Mesendoderm (in vitro differentiated cells): ENCODE results near the gene LYPD6. TPM values are rescaled to one million over a fixed set of nuclear protein-coding genes. Genes with fewer than 3 reads are reported as not detected.

Experiments used
- DNase-seq: peaks from one replicate; pipeline ENCODE4 v3.0.0; 2013
- H2AK5ac ChIP-seq: 2 replicates; pipeline ENCODE4 v1.6.1; 2013; ENCODE audit warnings: low read length, inconsistent platforms
- H2BK120ac ChIP-seq: 2 replicates; pipeline ENCODE4 v1.6.1; 2013; ENCODE audit warnings: low read depth, mild to moderate bottlenecking, low read length, moderate library complexity, mixed read lengths
- H2BK15ac ChIP-seq: replicated peaks from 2 replicates; pipeline ENCODE4 v1.6.1; 2013; ENCODE audit warnings: low read depth, mild to moderate bottlenecking, moderate library complexity
- H2BK5ac ChIP-seq: 2 replicates; pipeline ENCODE4 v1.6.1; 2013; ENCODE audit warnings: low read length, inconsistent platforms
- H3K18ac ChIP-seq: 2 replicates; pipeline ENCODE4 v1.6.1; 2013; ENCODE audit warnings: mild to moderate bottlenecking, low read length, mixed read lengths
- H3K23ac ChIP-seq: one replicate; pipeline ENCODE4 v1.6.1; 2013; ENCODE audit warnings: low read length
- H3K27ac ChIP-seq: 2 replicates; pipeline ENCODE4 v1.5.1; 2013; ENCODE audit warnings: low read depth, mild to moderate bottlenecking, inconsistent platforms, low read length, moderate library complexity
- H3K27me3 ChIP-seq: 2 replicates; pipeline ENCODE4 v1.6.1; 2013; ENCODE audit warnings: low read length, control low read depth, mild to moderate bottlenecking, inconsistent platforms; ENCODE audit not compliant: insufficient read depth, poor library complexity
- H3K36me3 ChIP-seq: 2 replicates; pipeline ENCODE4 v1.6.1; 2013; ENCODE audit warnings: low read length, inconsistent platforms; ENCODE audit not compliant: control insufficient read depth, insufficient read depth
- H3K4ac ChIP-seq: one replicate; pipeline ENCODE4 v1.6.1; 2013; ENCODE audit warnings: low read depth, mild to moderate bottlenecking, low read length, moderate library complexity
- H3K4me1 ChIP-seq: 2 replicates; pipeline ENCODE4 v1.6.1; 2013; ENCODE audit warnings: low read depth, low read length, inconsistent platforms; ENCODE audit not compliant: control insufficient read depth
- H3K4me2 ChIP-seq: 2 replicates; pipeline ENCODE4 v1.6.1; 2013; ENCODE audit warnings: low read length
- H3K4me3 ChIP-seq: 2 replicates; pipeline ENCODE4 v1.5.1; 2013; ENCODE audit warnings: mild to moderate bottlenecking, low read length
- H3K56ac ChIP-seq: one replicate; pipeline ENCODE4 v1.6.1; 2013; ENCODE audit warnings: low read length
- H3K79me1 ChIP-seq: 2 replicates; pipeline ENCODE4 v1.6.1; 2013; ENCODE audit warnings: low read length, inconsistent platforms
- H3K79me2 ChIP-seq: 2 replicates; pipeline ENCODE4 v1.6.1; 2013; ENCODE audit warnings: mild to moderate bottlenecking, low read length; ENCODE audit not compliant: control insufficient read depth, insufficient read depth
- H3K9ac ChIP-seq: 2 replicates; pipeline ENCODE4 v1.6.1; 2013; ENCODE audit warnings: low read length, inconsistent platforms
- H4K5ac ChIP-seq: one replicate; pipeline ENCODE4 v1.6.1; 2013; ENCODE audit warnings: low read length
- H4K8ac ChIP-seq: one replicate; pipeline ENCODE4 v1.6.1; 2013; ENCODE audit warnings: low read depth, mild to moderate bottlenecking, control low read depth, low read length, moderate library complexity
- whole genome bisulfite sequencing: extraction: QIAGEN DNeasy Blood & Tissue Kit; methylation state at CpG from one replicate; pipeline ENCODE4 v1.1.7; 2013; ENCODE audit warnings: low lambda C conversion rate, missing lambda C conversion rate; ENCODE audit not compliant: insufficient coverage; ENCODE audit errors: extremely low coverage; 5-methylcytosine and 5-hydroxymethylcytosine counted together
- polyA plus RNA-seq, 2 experiments: library from polyadenylated mRNA; stranded (reverse); fragments of 200-250 nt; gene quantifications; one replicate each; pipeline ENCODE4 v1.2.3, GENCODE V29; 2013

The LYPD6 gene, protein sequence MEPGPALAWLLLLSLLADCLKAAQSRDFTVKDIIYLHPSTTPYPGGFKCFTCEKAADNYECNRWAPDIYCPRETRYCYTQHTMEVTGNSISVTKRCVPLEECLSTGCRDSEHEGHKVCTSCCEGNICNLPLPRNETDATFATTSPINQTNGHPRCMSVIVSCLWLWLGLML
- 2.2 TPM for polyA plus RNA-seq (2013, experiment 1 of 2)
- 2.2 TPM for polyA plus RNA-seq (2013, experiment 2 of 2)

DNA sequence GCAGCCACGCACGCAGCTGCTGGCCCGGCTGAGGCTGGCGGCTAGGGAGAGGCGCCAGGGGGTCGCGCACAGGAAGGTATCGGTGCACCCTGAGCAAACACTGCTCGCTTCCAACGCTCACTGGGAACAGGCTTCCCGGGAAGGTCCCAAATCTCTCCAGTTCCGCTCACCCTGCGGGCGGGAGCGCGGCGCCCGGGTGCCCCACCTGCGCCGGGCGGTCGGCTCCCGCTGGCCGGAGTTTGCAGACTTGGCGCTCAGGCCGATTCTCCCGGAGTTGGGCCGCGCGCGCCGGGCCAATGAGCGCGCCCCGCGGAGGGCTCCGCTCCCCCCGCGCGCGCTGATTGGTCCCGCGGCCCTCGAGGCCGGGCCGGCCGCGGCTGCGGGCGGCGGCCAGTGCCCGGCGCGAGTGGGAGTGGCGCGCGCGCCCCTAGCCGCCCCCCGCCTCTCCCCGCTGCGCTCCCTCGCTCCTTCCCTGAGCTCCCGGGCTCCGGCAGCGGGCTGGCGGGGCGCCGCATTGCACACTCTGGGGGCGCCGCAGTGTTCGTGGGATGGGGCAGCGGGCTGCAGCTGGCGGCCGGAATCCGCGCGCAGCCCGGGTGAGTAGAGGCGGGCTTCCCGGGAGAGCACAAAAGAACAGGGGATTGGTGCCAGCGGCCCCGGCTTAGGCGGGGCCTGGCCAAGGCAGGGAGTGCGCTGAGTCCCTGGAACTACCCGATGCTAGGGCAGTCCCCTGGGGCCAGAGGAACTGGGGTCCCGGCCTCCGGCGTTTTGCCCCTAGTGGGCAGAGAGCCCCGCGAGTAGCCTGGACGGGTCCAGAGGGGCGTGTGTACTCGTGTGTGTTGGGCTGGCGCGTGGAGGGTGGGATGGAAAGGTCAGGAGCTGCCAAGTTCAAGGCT lies at the start of gene LYPD6:
LYPD6 (plus strand) TSS at position 461 of the 896 bp plus-strand sequence. CDS start 107,122 bp downstream, outside the sequence.
- H3K27me3 ChIP-seq = no peaks in the 10 kb centered on the region
- no peak within 1 kb of the TSS for H2BK5ac ChIP-seq
- peak within 1 kb of the TSS; percentile 80 for H3K4me2 ChIP-seq
- no peak within 1 kb of the TSS for H4K8ac ChIP-seq
- H3K4ac ChIP-seq = no peak within 1 kb of the TSS
- H3K79me2 ChIP-seq = no peaks in the 10 kb centered on the region
- no peak within 1 kb of the TSS for H2BK15ac ChIP-seq
- no CpG with 5 or more reads among the region's 96 CpGs for WGBS
- H4K5ac ChIP-seq = no peak within 1 kb of the TSS
- H3K27ac ChIP-seq = peak within 1 kb of the TSS; percentile 46
- peak within 1 kb of the TSS; percentile 84 for H3K9ac ChIP-seq
- H2AK5ac ChIP-seq = no peak within 1 kb of the TSS
- H3K4me1 ChIP-seq = peaks cover 4% of the 10 kb centered on the region
- H3K23ac ChIP-seq = no peak within 1 kb of the TSS
- peak within 1 kb of the TSS; percentile 88 for H3K18ac ChIP-seq
- H3K56ac ChIP-seq = peak within 1 kb of the TSS; percentile 89
- no peaks in the 10 kb centered on the region for H3K79me1 ChIP-seq
- peak; percentile 82 for DNase-seq
- no peaks in the 10 kb centered on the region for H3K36me3 ChIP-seq
- no peak within 1 kb of the TSS for H2BK120ac ChIP-seq
- peak within 1 kb of the TSS; percentile 78 for H3K4me3 ChIP-seq

DNA sequence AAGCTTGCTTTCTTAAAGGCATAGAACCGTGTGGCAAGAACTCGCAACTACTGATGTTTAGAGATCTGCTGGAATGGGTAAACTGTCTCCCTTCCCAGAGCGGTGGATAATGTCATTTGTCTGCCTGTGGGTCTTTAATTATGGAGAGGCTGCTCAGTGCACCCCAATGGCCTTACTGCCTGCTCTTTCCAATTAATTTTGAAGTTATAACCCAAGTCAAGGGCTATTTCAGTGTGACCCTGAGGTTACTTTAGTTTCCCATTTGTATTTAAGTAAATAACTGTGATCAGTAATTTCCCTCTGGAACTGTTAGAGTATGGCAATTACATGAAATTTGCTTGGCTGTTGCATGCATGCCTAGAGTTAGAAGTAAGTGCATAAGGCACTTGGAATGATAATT lies 48.9 kb upstream of the LYPD6 start:
- no CpG with 5 or more reads among the region's 3 CpGs for WGBS
- Histone ChIP-seq H3K4ac (no peak overlapping the region), H3K23ac (no peak overlapping the region)

DNA sequence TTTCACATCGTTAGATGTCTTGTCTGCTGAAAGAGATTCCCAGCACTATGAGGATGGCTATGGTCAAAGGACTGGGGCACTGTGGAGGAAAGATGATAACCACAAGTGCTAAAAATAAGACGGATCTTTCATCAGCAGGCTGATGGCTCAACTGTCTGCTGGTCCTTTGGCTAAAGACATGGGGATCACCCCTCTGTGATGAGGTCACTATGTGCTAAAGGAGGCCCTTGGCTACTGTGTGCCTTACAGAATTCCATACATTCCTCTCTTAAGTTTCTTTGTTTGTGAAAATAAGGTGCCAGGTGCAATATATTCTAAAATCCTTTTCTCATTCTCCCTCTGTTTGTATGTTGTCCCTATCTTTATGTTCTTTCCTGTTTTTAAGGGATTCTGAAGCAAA lies 39.7 kb upstream of the LYPD6 start:
- H3K4ac ChIP-seq = no peak overlapping the region
- no peak overlapping the region for H2BK5ac ChIP-seq
- WGBS = no CpG with 5 or more reads among the region's 2 CpGs
- no peak overlapping the region for H3K4me2 ChIP-seq
- no peak overlapping the region for H2BK15ac ChIP-seq
- H3K36me3 ChIP-seq = no peaks in the 10 kb centered on the region
- H3K79me1 ChIP-seq = no peaks in the 10 kb centered on the region
- H3K56ac ChIP-seq = no peak overlapping the region
- H3K18ac ChIP-seq = no peak overlapping the region
- H3K27me3 ChIP-seq = no peaks in the 10 kb centered on the region
- H2AK5ac ChIP-seq = no peak overlapping the region
- no peak overlapping the region for H3K27ac ChIP-seq
- no peak overlapping the region for H4K8ac ChIP-seq
- peaks cover 4% of the 10 kb centered on the region for H3K4me1 ChIP-seq
- H3K23ac ChIP-seq = no peak overlapping the region
- H4K5ac ChIP-seq = no peak overlapping the region
- H2BK120ac ChIP-seq = no peak overlapping the region
- H3K79me2 ChIP-seq = no peaks in the 10 kb centered on the region
- H3K4me3 ChIP-seq = no peak overlapping the region
- H3K9ac ChIP-seq = no peak overlapping the region
- DNase-seq = peak; percentile 85

More for the DNA sequence above, 48.9 kb upstream of the LYPD6 start:
- Histone ChIP-seq H3K4me3 (no peak overlapping the region), H3K79me2 (no peaks in the 10 kb centered on the region), H3K36me3 (no peaks in the 10 kb centered on the region), H3K79me1 (no peaks in the 10 kb centered on the region), H3K18ac (no peak overlapping the region), H3K4me1 (no peaks in the 10 kb centered on the region), H2BK15ac (no peak overlapping the region), H4K5ac (no peak overlapping the region), H3K27ac (no peak overlapping the region), H3K56ac (no peak overlapping the region), H4K8ac (no peak overlapping the region), H3K4me2 (no peak overlapping the region), H2BK120ac (no peak overlapping the region), H3K9ac (no peak overlapping the region), H2AK5ac (no peak overlapping the region), H2BK5ac (no peak overlapping the region), H3K27me3 (no peaks in the 10 kb centered on the region)
- no peak for DNase-seq

DNA sequence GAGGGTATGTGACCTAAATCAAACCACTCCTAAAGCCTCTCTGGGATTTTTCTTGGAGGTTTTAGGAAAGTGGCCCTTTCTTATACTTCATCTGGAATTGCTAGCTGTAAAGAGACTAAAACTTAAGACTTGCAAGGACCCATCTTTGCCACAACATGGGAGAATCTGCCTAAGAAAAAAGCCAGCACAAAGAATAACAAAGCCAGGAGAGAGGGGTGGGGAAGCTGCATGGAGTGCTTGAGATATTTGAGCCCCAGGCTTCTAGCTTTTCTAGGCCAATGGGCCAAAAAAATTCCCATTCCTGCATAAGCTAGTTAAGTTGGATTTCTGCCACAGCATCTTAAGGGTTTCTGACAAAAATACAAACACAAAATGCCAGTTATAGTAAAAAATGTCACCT lies 38.5 kb upstream of the LYPD6 start:
- Histone ChIP-seq H3K27me3 (no peaks in the 10 kb centered on the region), H2BK120ac (no peak overlapping the region), H3K23ac (no peak overlapping the region), H2BK15ac (no peak overlapping the region), H2AK5ac (no peak overlapping the region), H3K4me1 (peaks cover 4% of the 10 kb centered on the region), H3K79me2 (no peaks in the 10 kb centered on the region), H4K8ac (no peak overlapping the region), H4K5ac (no peak overlapping the region), H3K4ac (no peak overlapping the region), H3K56ac (no peak overlapping the region), H3K18ac (peak overlapping the region; percentile 80), H3K4me3 (no peak overlapping the region), H3K27ac (no peak overlapping the region), H3K4me2 (no peak overlapping the region), H3K79me1 (no peaks in the 10 kb centered on the region), H3K9ac (no peak overlapping the region), H2BK5ac (no peak overlapping the region), H3K36me3 (no peaks in the 10 kb centered on the region)
- peak; percentile 55 for DNase-seq

DNA sequence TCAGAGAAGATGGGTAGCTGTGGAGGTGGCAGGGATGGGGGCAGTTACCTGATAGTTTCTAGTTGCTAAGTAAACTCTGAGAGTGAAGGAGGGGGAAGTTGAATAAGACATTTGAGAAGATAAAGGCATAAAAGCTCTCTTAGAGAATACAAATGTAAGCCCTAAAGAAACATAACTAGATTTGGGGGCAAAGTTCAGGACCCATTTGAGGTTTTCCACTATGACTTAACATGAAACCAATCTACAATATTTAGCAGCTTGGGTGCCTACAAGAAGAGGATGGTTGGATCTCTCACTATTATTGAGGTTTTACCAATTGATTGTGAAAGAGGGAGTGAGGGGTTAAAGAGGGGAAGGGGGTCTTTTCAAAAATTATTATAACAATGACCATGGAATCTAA lies 34.4 kb upstream of the LYPD6 start:
- Histone ChIP-seq H2BK5ac (no peak overlapping the region), H4K5ac (no peak overlapping the region), H2AK5ac (no peak overlapping the region), H3K4me1 (peaks cover 4% of the 10 kb centered on the region), H3K4me2 (no peak overlapping the region), H3K79me1 (no peaks in the 10 kb centered on the region), H3K56ac (no peak overlapping the region), H3K4ac (no peak overlapping the region), H4K8ac (no peak overlapping the region), H3K9ac (no peak overlapping the region), H2BK15ac (no peak overlapping the region), H3K79me2 (no peaks in the 10 kb centered on the region), H2BK120ac (no peak overlapping the region), H3K18ac (no peak overlapping the region), H3K27me3 (no peaks in the 10 kb centered on the region), H3K4me3 (no peak overlapping the region), H3K27ac (no peak overlapping the region), H3K36me3 (no peaks in the 10 kb centered on the region), H3K23ac (no peak overlapping the region)
- no peak for DNase-seq
